Nephron (organoid): Measurements from ENCODE around the gene CACHD1.
A peak's percentile ranks its signal among the peaks of the same experiment; 100 is the strongest.

Experiments used
- H3K27ac Mint-ChIP-seq, 3 experiments: 2 replicates each; pipeline ENCODE4 v1.8.0; 2020; ENCODE audit warnings: mixed read lengths in 3 of 3, mild to moderate bottlenecking in 2 of 3, moderate library complexity in 1 of 3
- H3K27me3 Mint-ChIP-seq: 2 replicates; pipeline ENCODE4 v1.8.0; 2021; ENCODE audit warnings: low read depth, mild to moderate bottlenecking, moderate library complexity, mixed read lengths
- H3K36me3 Mint-ChIP-seq: 2 replicates; pipeline ENCODE4 v1.8.0; 2020; ENCODE audit warnings: low read depth, mixed read lengths
- H3K4me1 Mint-ChIP-seq: 2 replicates; pipeline ENCODE4 v1.8.0; 2020; ENCODE audit warnings: mixed read lengths
- H3K4me3 Mint-ChIP-seq, 3 experiments: 2 replicates each; pipeline ENCODE4 v1.8.0; 2020; ENCODE audit warnings: mild to moderate bottlenecking in 3 of 3, mixed read lengths in 3 of 3, moderate library complexity in 2 of 3
- H3K9me3 Mint-ChIP-seq: 2 replicates; pipeline ENCODE4 v1.8.0; 2020; ENCODE audit warnings: mixed read lengths
- CTCF ChIP-seq, 3 experiments: fragments of 200-600 bp; sonication (generic); IDR thresholded peaks; one replicate each; pipeline ENCODE4 v1.5.0; 2021; ENCODE audit warnings: antibody characterized with exemption in 3 of 3; ENCODE audit not compliant: unreplicated experiment in 3 of 3

The CACHD1 gene

GRCh38 chr1:64645735-64646134, 175.8 kb downstream of the CACHD1 start:
- no peaks in the 10 kb centered on the region for H3K27me3 Mint-ChIP-seq
- TF ChIP-seq CTCF (IDR thresholded peaks at IDR 0.05; ENCODE audit: unreplicated experiment in 3 of 3), result no peak

GRCh38 chr1:64650411-64650810, 180.5 kb downstream of the CACHD1 start:
- Mint-ChIP-seq H3K36me3 (peaks cover 78% of the 10 kb centered on the region), H3K9me3 (no peaks in the 10 kb centered on the region), H3K4me3 (no peak overlapping the region), H3K27me3 (no peaks in the 10 kb centered on the region), H3K4me1 (peaks cover 36% of the 10 kb centered on the region), H3K27ac (peak overlapping the region in 1 of 3 experiments; percentile 35)
- TF ChIP-seq CTCF (IDR thresholded peaks at IDR 0.05; ENCODE audit: unreplicated experiment in 3 of 3), result no peak

More at GRCh38 chr1:64645735-64646134, 175.8 kb downstream of the CACHD1 start:
- Mint-ChIP-seq H3K36me3 (peaks cover 80% of the 10 kb centered on the region), H3K27ac (no peak overlapping the region), H3K4me1 (peaks cover 14% of the 10 kb centered on the region), H3K4me3 (no peak overlapping the region), H3K9me3 (no peaks in the 10 kb centered on the region)

GRCh38 chr1:64651841-64652240, 181.9 kb downstream of the CACHD1 start:
- Mint-ChIP-seq H3K9me3 (no peaks in the 10 kb centered on the region), H3K27ac (peak overlapping the region in 2 of 3 experiments; percentile 39 to 58), H3K36me3 (peaks cover 80% of the 10 kb centered on the region), H3K4me1 (peaks cover 36% of the 10 kb centered on the region), H3K27me3 (no peaks in the 10 kb centered on the region), H3K4me3 (no peak overlapping the region)
- no peak for TF ChIP-seq CTCF (IDR thresholded peaks at IDR 0.05; ENCODE audit: unreplicated experiment in 3 of 3)

GRCh38 chr1:64653466-64653865, 183.5 kb downstream of the CACHD1 start:
- no peak for TF ChIP-seq CTCF (IDR thresholded peaks at IDR 0.05; ENCODE audit: unreplicated experiment in 3 of 3)
- Mint-ChIP-seq H3K4me1 (peaks cover 36% of the 10 kb centered on the region), H3K4me3 (no peak overlapping the region), H3K27me3 (no peaks in the 10 kb centered on the region), H3K36me3 (peaks cover 83% of the 10 kb centered on the region), H3K27ac (peak overlapping the region in 2 of 3 experiments; percentile 11 to 59), H3K9me3 (no peaks in the 10 kb centered on the region)

- H3K36me3 Mint-ChIP-seq, result peaks cover 84% of the 10 kb centered on the region
- TF ChIP-seq CTCF (IDR thresholded peaks at IDR 0.05; ENCODE audit: unreplicated experiment in 3 of 3), result peak in 1 of 3 experiments; percentile 9
- no peaks in the 10 kb centered on the region for H3K27me3 Mint-ChIP-seq
- no peaks in the 10 kb centered on the region for H3K9me3 Mint-ChIP-seq
- H3K4me1 Mint-ChIP-seq, result peaks cover 40% of the 10 kb centered on the region
- H3K4me3 Mint-ChIP-seq, result no peak overlapping the region
- peak overlapping the region; percentile 25 to 71 (median 62) for H3K27ac Mint-ChIP-seq
Measured at GRCh38 chr1:64654519-64655341, 184.8 kb downstream of the CACHD1 start.

GRCh38 chr1:64655861-64656260, 185.9 kb downstream of the CACHD1 start:
- H3K9me3 Mint-ChIP-seq, result no peaks in the 10 kb centered on the region
- H3K4me1 Mint-ChIP-seq, result peaks cover 34% of the 10 kb centered on the region
- no peak for TF ChIP-seq CTCF (IDR thresholded peaks at IDR 0.05; ENCODE audit: unreplicated experiment in 3 of 3)
- no peak overlapping the region for H3K4me3 Mint-ChIP-seq
- no peaks in the 10 kb centered on the region for H3K27me3 Mint-ChIP-seq
- peaks cover 81% of the 10 kb centered on the region for H3K36me3 Mint-ChIP-seq
- no peak overlapping the region for H3K27ac Mint-ChIP-seq
